NB4 (cell line): ENCODE results near the gene KRTAP19-6.

Experiments
- CTCF ChIP-seq: IDR thresholded peaks from one replicate; pipeline ENCODE4 v1.5.1; 2012; ENCODE audit warnings: low read depth, low read length
- MAX ChIP-seq: IDR thresholded peaks from 2 replicates; pipeline ENCODE4 v1.6.1; 2011; ENCODE audit warnings: low read depth, low read length
- POLR2A ChIP-seq: IDR thresholded peaks from 2 replicates; pipeline ENCODE4 v1.6.1; 2011; ENCODE audit warnings: mild to moderate bottlenecking; ENCODE audit not compliant: insufficient read length; ENCODE audit errors: extremely low read depth

GRCh38 chr21:30582870-30583269 lies 41.2 kb upstream of the KRTAP19-6 start:
- TF ChIP-seq CTCF: no peak
- no peak for TF ChIP-seq POLR2A
- TF ChIP-seq MAX: no peak
